K562 (cell line): Measurements from ENCODE around the gene SMC1A. TPM values are rescaled to one million over a fixed set of nuclear protein-coding genes. Genes with fewer than 3 reads are reported as not detected.

ENCODE experiments used
- CTCF ChIP-seq, 3 experiments: IDR thresholded peaks in 2 of 3; conservative IDR thresholded peaks in 1 of 3; 2 replicates each; pipeline ENCODE4 v1.5.1; 2011 to 2012; ENCODE audit warnings: low read length in 3 of 3, mild to moderate bottlenecking in 3 of 3, control low read depth in 2 of 3, improper control_type of control experiment in 1 of 3, inconsistent platforms in 1 of 3, low read depth in 1 of 3, mixed read lengths in 1 of 3, moderate library complexity in 1 of 3; ENCODE audit not compliant: insufficient read depth in 2 of 3
- DMBX1 ChIP-seq: fragments of 250-450 bp; sonication (Bioruptor Pico); IDR thresholded peaks from 2 replicates; pipeline ENCODE4 v1.8.0; 2022; ENCODE audit warnings: inconsistent platforms, mild to moderate bottlenecking, moderate library complexity, borderline replicate concordance
- DPF2 ChIP-seq: fragments of 450-650 bp; IDR thresholded peaks from 2 replicates; pipeline ENCODE4 v1.6.1; 2016
- POLR2AphosphoS5 ChIP-seq: IDR thresholded peaks from 2 replicates; pipeline ENCODE4 v1.6.1; 2011; ENCODE audit warnings: mild to moderate bottlenecking, low read depth, low read length, moderate library complexity; ENCODE audit not compliant: control insufficient read depth, insufficient read depth
- STAT5B ChIP-seq: fragments of 250-450 bp; sonication (Bioruptor Pico); IDR thresholded peaks from 2 replicates; pipeline ENCODE4 v1.8.0; 2021; ENCODE audit warnings: mild to moderate bottlenecking, inconsistent platforms
- TEAD2 ChIP-seq: fragments of 450-650 bp; IDR thresholded peaks from 2 replicates; pipeline ENCODE4 v1.6.1; 2016; ENCODE audit warnings: missing genetic modification characterization, control low read depth, missing compliant biosample characterization
- ZBTB12 ChIP-seq: fragments of 250-450 bp; sonication (Bioruptor Pico); IDR thresholded peaks from 2 replicates; pipeline ENCODE4 v1.4.0; 2020
- ZNF311 ChIP-seq: fragments of 250-450 bp; sonication (Bioruptor Pico); IDR thresholded peaks from 2 replicates; pipeline ENCODE4 v1.4.0; 2020; ENCODE audit warnings: mild to moderate bottlenecking, moderate library complexity
- ZNF512 ChIP-seq: IDR thresholded peaks from 2 replicates; pipeline ENCODE4 v1.6.1; 2016; ENCODE audit warnings: missing genetic modification characterization, missing compliant biosample characterization
- ZNF77 ChIP-seq: fragments of 250-450 bp; sonication (Bioruptor Pico); IDR thresholded peaks from 2 replicates; pipeline ENCODE4 v1.5.0; 2020
- polyA plus RNA-seq, 8 experiments: library from polyadenylated mRNA; depleted of rRNA in 4 of 8; stranded (reverse) in 5 of 8; unstranded in 3 of 8; fragments of >200 nt; fragmentation: Nextera tagmentation in 2 of 8; fragmentation: Illumina TruSeq in 1 of 8; extraction: Ambion mirVana in 2 of 8; extraction: Trizol in 1 of 8; gene quantifications; 2 replicates each; pipeline versions ENCODE4 v1.2.1 to v1.2.3, GENCODE V29; 2011 to 2014; ENCODE audit warnings: inconsistent platforms in 1 of 8, missing spikeins in 1 of 8
- total RNA-seq, 7 experiments: library from RNA; depleted of rRNA in 6 of 7; stranded (reverse); fragments of >200 nt in 6 of 7; fragmentation: Illumina TruSeq in 2 of 7; extraction: Trizol in 2 of 7; gene quantifications; 2 replicates each; pipeline versions ENCODE4 v1.2.1 to v1.2.3, GENCODE V29; 2011 to 2021; ENCODE audit warnings: low replicate concordance in 1 of 7

The SMC1A gene
- total and polyA plus RNA-seq, 9 of the 15 experiments (the other 6 are each of a cell fraction or from before 2014, with no cell fraction given): 28.5 to 126 (median 71.2) TPM

- TF ChIP-seq ZBTB12 (no peak), TEAD2 (tag) (no peak), POLR2AphosphoS5 (no peak), STAT5B (CRISPR knock-in tag) (no peak), ZNF311 (CRISPR knock-in tag) (no peak), ZNF77 (CRISPR knock-in tag) (no peak), ZNF512 (tag) (no peak), DPF2 (no peak), CTCF (IDR thresholded peaks at IDR 0.05 in 2 of 3, conservative IDR thresholded peaks at IDR 0.05 in 1 of 3; ENCODE audit: insufficient read depth in 2 of 3, low read depth in 1 of 3, low read length in 3 of 3) (no peak), DMBX1 (no peak)
Observed at GRCh38 chrX:53442322-53442631, 19.8 kb upstream of the SMC1A start (continued).
